Retina (tissue), 1 donor: ENCODE results near the gene MMP24OS.
A peak's percentile ranks its signal among the peaks of the same experiment; 100 is the strongest.

Source experiments
- DNase-seq: peaks from one replicate; pipeline ENCODE4 v3.0.0-alpha.2; 2016

Gene MMP24OS

DNA sequence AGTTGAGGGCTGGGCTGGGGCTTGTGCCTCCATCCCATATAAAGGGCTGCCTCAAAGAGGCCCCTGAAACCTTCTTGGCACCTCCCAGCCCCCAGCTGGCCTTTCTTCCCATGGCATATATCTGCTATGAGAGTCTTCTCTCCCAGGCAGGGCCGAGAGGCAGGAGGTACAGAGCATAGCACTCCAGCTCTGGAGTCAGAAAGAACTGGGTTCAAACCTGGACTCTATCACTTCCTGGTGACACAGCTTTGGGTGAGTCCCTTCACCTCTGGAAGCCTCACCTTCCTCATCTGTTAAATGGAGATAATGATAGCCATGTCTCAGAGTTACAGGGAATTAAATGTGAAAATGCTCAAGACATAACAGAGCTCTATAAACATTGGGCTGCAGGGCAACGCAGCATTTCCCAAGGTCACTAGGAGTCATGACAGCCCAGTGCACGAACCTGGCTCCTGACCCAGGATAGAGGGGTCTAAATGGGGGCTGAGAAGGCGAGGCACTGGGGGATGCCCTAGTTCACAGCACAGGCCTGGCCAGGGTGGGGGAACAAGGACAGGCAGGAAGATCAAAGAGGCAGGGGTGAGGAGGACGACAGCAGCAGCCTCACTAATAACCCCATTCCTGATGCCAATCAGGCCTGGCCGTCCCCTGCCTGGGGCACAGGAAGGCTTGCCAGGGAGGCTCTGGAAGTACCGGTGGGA lies 12.4 kb upstream of the MMP24OS start:
- DNase-seq, result no peak

DNA sequence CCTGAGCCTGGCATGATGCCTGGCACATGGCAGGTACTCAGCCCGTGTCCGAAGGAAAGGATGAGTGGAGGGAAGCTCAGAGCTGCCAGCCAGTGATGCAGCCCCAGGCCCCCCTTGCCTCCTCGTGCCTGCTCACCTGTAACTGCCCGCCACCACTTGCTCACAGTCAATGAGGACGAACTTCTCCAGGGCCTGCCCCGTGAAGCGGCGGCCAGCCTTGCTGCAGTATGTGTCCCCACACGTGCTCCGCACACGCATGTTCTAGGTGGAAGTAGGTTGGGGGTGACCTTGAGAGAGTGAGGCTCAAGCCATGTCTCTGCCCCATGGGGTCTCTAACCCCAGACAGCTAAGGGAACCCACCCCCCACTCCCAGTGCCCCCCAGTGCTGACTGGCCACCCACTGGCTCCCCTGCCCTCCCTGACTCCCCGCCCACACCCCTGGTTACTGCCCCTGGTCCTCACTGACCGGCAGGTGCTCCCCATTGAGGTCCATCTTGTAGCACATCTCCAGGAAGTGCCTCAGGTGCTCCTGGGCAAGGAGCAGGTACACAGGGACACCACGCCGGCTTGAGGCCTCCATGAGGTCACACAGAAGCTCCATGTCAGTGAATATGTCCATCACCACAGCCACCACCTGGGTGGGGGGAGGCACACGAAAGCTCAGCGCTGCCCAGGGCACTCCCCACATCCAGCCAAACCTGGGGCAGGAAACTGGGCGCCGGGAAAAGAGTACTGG lies 10.6 kb upstream of the MMP24OS start:
- DNase-seq, result no peak

DNA sequence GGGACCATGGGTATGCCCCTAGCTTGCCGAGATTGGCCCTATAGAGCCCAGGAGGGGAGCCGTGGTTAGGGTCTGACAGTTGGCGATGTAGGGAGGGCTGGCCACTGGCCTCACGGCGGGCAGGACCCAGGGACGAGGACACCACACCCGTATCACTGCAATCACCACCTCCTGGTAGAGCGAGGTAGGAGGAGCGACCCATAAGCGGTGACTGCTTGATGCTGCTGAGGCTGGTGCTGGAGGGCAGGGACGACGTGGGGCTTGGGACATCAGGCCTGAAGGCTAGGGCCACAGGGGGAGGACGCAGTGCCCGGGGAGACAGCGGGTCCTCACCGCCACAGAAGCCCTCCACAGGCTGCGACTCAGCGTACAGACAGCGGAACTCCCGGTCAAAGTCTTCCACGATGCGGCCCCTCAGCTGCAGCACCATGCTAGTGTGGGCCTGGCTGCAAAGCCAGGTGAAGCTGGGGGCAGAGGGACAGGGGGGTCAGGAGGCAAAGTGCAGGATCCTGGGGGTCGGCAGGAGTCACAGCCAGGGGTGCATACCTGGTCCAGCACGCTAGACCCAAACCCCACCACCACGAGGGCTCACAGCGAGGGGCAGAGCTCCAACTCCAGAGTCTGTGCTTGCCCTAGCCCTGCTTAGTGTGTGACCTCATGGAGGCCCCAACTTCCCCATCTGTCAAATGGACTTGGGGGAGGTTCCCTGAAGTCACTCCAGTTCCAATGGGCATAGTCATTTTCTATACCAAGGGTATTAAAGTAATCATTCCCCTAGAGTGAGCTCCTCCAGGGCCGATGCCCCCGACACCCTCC lies 9.8 kb upstream of the MMP24OS start:
- no peak for DNase-seq

DNA sequence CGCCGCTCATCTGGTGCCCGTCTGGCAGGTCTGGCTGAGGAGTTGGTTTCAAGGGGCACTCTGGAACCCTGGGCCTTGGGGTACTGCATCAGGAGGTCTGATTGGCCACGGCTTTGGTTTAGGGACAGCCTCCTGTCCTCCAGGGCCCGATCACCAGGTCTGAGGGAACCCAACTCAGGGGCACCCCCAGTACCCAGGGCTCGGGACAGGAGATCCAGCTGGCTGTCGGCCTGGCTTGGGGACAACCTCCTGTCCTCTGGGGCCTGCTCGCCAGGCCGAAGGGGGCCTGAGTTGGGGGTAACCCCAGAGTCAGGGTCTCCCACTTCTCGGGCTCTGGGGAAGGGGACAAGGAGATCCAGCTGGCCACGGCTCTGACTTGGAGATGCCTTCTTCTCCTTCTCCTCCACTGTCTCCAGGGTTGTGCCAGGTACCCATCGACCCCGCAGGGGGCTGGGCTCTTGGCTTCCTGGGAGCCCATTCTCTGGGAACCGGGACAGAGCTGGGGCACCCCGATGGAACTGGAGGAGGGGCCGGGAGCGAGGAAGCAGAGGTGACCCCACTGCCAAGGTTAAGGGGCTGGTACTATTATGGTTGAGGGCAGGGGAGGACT lies 9.1 kb upstream of the MMP24OS start:
- DNase-seq, result no peak

DNA sequence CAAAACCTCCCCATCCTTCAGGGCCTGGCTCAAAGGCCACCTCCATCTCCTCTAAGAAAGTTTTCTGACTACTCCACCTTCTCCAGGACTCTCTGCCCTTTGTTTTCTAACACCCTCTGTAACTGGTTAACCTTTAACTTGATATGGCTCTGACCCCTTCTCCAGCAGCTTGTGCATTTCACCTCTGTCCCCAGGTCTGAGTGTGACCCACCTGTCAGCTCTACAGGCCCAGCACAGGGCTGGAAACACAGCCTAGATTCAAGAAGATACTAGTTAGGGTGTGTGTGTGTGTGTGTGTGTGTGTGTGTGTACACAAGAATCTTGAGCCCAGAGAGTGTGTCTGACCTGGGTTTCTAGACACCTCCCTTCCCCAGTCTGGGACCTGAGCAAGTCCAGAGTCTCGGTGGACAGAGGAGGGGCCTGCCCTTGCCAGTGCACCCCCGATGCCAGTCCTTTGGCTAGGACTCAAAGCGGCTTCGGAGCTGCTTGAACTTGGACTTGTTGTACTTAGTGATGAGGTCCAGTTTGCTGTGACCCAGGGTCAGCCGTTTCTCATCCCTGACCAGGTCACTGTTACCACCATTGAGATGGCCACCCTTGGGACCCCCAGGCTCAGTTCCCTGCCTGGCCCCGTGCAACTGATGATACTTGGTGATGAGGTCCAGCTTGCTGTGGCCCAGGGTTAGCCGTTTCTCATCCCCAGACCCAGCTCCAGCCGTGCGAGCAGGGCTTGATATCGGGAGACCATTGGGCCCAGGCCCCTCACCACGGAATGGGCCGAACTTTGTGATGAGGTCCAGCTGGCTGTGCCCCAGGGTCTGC lies 8.4 kb upstream of the MMP24OS start:
- DNase-seq, result no peak

DNA sequence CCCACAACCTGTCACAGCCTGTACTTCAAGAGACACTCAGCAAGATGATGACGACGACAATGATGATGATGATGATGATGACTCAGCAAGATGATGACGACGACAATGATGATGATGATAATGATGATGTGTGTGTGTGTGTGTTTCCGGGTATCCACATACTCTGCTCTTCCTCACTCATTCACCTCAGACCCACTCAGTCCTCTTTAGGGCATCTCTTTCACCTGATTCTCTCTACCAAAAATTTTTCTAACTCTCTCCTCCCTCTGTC lies 7.8 kb upstream of the MMP24OS start:
- DNase-seq, result no peak

DNA sequence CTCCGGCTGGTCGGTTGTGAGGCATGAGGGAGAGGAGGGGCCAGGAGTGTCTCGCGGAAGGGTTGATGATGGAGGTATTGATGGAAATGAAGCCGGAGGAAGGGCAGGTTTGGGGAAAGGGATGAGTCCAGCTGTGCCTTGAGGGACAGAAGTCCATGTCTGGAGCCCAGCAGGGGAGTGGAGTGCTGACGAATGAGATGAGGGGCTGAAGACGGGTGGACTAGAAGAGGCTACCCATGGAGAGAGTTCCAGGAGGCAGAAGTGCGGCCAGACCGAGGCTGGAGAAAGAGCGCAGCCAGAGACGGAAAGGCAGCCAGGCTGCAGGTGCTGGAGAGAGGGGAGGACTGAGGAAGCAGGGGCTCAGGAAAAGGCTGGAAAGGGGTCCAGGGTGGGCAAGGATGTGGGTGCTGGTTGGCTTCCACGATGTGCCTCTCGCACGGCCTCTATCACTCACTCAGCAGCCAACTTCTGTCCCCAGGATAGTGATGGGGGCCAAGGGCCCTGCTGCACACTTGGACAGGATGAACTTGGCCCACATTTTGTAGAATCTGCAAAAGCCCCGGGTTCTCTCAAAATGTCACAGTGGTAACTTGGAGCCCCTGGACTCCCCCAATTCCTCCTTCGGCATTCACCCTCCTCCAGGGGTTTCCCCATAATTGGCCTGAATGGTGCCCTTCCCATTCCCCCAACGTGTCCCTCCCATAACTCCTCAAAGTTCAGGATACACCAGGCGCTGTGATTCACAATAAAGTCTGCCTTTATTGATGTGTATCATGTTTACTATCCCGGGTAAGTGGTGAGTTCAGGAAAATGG lies 7.3 kb upstream of the MMP24OS start:
- no peak for DNase-seq

DNA sequence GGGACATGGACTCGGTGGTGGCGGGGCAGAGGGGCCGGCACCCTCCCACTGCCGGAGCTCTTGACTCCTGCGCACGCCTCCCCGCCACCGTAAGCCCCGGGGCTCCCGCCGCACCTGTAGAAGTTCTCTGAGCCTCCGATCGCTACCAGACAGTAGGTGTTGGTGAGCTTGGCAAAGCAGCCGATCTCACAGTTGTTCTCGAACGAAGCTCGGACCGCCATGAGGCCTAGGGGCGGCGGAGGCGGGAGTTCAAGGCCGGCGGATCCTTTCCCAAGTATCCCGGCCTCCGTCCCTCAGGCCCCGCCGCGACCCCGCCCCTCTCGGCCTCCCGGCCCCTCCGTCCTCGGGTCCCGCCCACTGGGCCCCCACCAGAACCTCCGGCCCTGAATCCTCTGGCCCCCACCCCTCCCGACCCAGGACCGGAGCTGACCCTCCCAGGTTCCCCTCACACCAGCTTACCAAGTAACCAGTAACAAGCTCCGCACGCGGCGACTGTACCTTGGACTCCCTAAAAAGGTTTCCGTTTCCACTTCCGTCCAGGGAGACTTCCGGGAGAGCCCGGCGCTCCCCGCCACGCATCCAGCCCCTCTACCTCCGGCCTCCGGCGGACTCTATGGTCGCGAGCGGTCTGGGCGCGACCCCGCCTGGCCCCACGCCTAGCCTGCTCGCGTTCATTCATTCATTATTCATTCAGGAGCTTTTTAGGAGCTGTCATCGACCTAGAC lies 6.5 kb upstream of the MMP24OS start, which contains the start of gene EIF6:
TSS of gene EIF6 (minus strand) at position 506 of the 725 bp plus-strand sequence. CDS start at position 221, 285 bp downstream.
- DNase-seq, result peak; percentile 95

DNA sequence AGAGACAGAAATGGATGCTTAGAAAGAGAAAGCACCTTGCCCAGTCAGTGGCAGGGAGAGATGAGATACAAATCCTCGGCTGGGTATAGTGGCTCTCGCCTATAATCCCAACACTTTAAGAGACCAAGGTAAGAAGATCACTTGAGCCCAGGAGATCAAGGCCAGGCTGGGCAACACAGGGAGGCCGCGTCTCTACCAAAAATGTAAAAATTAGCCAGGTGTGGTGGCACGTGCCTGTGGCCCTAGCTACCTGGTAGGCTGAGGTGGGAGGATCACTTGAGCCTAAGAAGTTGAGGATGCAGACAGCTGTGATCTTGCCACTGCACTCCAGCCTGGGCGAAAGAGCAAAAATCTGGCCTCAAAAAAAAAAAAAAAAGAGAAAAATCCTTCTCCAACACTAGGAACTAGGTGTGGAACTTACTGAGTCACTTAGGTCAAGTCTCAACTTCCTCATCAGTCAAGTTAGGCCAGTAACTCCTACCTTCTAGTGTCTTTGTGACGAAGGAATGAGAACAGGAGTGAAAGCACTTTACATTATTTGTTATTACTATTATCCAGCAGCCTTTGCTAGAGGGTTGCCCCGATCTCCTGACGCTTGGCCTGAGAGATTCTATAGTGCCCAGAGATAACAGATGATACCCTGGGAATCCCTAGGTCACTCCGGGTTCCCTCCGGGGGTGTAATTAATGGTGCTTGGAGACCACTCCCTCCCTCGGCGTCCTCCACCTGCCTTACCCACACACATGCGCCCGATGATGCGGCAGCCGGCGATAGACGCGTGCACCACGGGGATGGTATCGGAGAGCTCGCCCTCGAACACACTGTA lies 5.7 kb upstream of the MMP24OS start:
- no peak for DNase-seq

DNA sequence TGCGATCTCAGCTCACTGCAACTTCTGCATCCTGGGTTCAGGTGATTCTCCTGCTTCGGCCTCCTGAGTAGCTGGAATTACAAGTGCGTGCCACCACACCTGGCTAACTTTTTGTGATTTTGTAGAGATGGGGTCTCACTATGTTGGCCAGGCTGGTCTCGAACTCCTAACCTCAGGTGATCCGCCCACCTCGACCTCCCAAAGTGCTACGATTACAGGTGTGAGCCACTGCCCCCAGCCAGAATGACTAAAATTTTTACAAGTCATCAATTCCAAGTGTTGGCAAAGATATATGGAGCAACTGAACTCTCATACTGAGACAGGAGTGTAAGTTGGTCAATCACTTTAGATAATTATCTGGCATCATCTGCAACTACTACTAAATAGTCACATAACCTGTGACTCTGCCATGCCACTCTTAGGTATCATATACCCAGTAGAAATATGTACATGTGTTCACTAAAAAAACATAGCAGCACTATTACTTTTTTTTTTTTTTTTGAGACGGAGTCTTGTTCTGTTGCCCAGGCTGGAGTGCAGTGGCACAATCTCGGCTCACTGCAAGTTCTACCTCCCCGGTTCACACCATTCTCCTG lies 3.7 kb upstream of the MMP24OS start:
- no peak for DNase-seq

DNA sequence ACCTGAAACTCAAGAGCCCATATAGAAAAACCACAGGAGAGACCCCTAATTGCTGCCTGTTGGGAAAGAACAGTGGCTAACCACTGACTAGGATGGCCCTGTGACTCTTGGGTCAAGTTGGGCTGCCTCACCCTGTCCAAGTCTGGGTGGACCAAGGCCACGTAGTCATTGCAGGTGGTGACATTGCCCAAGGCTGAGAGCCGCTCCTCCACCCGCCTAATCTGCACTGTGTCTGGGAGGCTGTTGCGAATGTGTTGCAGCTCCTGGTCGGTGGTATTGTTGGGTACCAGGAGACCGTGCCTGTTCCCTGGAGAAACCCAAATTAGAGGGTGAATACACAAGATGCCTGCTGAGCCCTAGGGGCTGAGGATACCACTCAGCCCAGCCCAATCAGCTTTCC lies 2.6 kb upstream of the MMP24OS start:
- DNase-seq, result no peak

DNA sequence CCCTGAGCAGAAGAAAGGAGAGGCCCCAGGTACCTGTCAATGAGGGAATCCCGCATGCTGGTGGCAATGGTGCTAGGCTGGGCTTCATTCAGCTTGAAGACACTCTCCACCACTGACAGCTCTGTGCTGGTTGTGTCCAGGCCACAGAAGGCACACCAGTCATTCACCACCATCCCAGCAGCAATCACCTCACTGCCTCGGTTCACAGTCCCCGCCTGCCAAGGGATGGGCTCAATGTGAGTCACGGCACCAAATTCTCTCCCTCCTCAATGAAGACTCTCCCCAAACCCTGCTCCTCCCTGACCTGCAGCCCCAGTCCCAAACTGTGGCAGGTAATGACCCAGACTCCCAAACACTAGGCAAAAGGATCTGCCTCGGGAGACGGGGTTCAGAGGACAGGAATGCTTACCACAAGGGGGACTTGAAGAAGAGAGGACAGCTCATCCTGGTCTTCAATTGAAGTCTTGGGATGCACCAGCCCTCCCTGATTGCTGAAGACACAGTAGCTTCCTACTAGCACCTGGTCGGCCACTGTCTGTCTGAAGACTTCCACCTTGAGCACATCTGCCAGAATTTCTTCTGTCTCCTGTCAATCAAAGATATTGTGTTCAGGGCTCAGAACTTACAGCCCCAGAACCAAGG lies 1.7 kb upstream of the MMP24OS start:
- no peak for DNase-seq

DNA sequence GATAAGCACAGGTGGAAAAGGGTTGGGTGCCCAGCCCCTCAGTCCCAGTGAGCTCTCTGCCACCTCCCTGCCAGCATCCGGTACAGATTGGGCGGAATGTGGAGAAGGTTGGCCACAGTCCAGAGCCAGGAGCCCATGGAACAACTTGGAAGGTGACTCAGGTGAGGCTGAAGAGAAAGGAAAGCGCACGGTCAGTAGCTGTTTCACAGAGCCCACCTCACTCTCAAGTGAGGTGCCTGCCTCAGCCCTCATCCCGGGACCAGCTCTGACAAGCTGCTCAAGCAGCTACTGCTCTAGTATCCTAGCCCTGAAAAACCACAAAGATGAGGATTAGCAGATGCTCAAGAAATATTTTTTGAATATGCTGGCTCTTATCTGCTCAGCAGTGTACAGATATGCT lies 1.1 kb upstream of the MMP24OS start:
- no peak for DNase-seq

DNA sequence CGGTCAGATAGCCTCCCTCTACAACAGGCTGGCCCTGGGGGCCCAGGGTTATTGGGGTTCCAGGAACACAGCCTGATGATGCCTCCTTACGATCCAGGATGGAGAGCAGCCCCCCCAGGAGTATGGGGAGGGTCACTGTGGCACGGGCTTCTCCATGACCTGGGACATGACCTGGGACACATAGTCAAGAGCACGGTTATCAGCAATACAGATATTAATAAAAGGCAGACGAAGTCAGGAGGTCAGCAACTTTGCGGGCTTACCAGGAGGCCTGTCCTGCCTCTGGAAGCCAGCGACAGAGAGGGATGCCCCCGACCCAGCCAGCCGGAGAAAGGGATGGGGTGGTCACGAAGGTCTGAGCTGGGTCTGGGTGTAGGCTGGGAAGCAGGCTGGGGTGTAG lies 795 bp downstream of the MMP24OS start:
- no peak for DNase-seq

DNA sequence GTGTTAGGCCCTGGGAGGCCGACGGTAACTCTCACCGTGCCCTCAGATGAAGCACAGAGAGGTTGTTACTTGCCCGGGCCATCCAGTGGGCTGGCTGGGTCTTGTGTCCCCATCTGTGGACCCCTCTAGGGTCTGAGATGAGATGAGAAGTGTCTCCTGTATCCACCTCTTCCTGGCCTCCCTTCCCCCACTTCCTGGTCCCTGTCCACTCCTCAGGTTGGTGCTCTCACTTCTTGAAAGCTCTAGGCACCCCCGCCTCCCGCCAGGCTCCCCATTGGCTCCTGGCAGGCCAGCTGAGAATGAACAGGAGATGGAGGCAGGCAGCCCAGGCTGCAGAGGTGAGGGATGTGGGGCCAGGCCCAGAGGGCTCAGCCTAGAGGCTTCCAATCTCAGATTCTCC lies 1.5 kb downstream of the MMP24OS start:
- DNase-seq, result no peak

DNA sequence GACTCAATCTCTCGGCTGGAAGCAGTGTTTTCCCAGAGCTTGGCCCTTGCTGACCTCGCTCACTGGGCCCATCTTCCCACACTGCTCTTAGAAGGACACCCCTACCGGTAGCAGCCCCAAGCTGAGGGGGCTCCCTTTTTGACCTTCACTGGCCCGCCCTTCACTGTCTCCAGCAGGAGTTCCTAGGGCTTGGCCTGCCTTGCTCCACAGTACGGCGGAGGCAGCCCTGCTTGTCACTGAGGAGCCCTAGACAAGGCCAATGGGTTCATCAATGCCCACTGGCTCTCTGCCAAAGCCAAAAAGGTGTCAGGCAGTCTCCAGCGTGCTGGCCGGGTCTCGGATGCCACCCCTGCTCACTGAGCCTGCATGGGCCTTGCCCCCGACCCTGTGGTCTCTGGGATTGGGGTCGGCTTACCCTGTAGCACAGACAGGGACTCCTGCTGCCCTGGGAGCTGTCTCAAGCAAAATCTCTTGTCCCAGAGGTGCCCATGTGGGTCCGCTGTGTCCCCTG lies 2.1 kb downstream of the MMP24OS start:
- no peak for DNase-seq

DNA sequence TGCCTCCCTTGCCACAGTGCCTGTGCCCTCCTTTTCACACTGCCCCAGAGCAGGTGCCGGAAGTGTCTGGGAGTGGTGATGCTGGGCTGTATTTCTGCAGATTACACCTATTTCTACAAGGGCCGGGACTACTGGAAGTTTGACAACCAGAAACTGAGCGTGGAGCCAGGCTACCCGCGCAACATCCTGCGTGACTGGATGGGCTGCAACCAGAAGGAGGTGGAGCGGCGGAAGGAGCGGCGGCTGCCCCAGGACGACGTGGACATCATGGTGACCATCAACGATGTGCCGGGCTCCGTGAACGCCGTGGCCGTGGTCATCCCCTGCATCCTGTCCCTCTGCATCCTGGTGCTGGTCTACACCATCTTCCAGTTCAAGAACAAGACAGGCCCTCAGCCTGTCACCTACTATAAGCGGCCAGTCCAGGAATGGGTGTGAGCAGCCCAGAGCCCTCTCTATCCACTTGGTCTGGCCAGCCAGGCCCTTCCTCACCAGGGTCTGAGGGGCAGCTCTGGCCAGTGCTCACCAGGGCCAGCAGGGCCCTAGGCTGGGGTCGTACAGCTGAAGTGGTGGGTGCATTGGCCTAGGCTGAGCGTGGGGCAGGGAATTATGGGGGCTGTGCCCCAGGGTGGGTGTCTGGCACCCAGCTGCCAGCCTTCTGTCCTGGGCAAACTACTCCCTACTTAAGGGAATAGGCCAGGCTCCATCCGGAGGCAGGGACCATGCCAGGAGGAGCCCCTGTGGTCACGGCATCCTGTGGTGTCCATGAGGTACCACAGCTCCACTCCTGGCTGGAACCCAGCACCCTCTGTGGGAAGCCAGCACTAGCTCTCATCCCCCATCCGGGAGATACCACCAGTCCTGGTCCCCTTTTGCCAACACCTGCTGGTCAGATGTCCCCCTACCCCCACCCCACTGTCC lies 3.5 kb downstream of the MMP24OS start:
- no peak for DNase-seq
